GM19239 (cell line): ENCODE data around the gene DPP6.
"Not testable (repeated sequence)": the region's sequence is repeated elsewhere in the genome, so short reads cannot be mapped to it uniquely, and the experiment has no call there.

ENCODE experiments used
- DNase-seq: peaks from one replicate; pipeline ENCODE4 v3.0.0; 2011; ENCODE audit warnings: low spot score; ENCODE audit not compliant: insufficient read length
- FAIRE-seq: peaks from 2 replicates; lab custom pipeline; 2011; peaks lifted over from hg19 to GRCh38; lab: Jason Lieb, UNC

DPP6 gene

DNA sequence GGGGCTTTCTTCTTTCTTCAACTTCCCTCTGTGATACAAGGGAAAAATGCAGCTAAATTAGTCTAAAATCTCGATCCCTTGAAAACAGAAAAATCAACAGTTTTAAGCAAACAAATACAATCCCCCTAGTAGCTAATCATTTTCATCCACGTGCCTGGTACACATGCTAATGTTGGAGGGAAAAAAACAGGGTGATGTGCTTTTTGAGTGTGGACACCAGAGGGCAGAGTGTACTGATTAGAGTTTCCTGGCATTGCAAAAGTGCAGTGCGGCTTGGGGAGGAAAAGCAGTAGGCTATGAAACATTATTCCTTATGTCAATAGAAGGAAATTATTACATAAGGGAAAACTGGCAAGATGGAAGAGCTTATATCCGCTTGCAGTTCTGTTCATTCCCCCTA lies 19.6 kb downstream of the DPP6 start:
- not testable (repeated sequence) for FAIRE-seq, DNase-seq

DNA sequence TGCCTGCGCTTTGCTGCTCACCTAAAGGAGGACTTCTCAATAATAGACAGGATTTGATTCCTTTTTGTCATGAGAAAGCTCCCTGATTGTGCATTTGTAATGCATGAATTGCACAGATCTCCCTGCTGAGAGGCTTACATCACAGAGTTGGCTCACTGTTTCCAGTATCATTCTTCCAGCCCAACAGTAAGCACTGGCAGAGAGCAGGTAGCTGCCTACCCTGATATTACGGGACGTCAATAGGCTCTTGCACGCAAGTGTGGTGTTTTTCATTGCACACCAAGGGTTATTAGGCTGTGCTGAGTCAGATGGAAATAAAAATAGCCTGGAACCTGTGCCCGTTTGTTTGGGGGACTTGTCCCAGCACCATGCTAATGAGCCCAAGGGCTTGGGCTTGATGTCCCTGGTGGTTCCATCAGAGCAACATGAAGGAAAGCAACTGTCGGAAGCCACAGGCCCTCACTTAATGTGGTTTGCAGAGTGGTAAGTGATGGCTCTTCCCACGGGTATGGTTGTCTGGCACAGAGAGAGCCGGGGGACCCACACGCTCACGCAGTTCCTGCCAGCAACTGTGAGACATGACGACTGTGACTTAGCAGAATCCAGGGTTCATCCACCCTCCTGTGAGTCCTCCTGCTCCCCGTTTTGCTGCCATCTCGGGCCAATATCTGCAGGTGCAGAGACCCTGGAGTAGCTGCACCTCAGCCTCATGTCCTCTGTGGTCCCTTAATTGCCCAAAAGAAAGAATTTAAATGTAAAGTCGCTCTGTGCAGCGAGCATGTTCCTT lies 20.4 kb downstream of the DPP6 start:
- not testable (repeated sequence) for FAIRE-seq, DNase-seq

DNA sequence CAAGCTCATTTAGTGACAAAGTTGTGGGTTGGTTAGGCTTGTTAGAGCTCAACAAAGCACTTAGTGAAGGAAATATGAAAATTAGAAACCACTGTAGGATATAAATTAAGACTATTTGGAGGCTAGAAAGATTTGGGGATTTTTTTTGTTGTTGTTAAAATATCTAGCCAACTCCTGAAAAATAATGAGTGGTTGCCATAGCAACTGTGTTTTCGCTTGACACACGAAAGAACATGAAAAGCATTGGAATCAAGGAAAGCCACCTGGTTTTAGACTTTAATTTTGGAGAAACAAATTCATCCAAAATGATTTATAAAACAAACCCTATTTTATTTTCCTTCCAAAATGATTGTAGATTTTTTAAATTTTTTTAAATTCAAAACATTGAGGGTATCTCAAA lies 26.3 kb downstream of the DPP6 start:
- not testable (repeated sequence) for DNase-seq, FAIRE-seq

DNA sequence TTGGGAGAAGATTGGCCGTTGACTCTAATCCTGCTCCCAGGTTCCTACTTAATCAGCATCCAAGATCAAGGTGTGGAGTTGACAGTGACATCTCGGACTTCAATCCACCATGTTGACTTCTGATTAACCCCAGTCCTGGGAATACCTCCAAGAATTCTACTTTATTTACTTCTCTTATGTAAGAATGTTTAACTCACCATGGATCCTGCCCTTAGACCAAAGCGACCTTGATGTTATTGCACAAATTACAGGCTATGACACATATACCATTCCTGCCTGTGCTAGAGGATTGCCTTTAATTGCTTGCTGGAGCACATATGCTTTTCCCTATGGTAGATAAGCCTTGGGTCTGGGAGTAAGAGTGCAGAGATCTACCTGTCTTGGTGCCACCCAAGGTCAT lies 28.1 kb downstream of the DPP6 start:
- FAIRE-seq, DNase-seq: not testable (repeated sequence)

DNA sequence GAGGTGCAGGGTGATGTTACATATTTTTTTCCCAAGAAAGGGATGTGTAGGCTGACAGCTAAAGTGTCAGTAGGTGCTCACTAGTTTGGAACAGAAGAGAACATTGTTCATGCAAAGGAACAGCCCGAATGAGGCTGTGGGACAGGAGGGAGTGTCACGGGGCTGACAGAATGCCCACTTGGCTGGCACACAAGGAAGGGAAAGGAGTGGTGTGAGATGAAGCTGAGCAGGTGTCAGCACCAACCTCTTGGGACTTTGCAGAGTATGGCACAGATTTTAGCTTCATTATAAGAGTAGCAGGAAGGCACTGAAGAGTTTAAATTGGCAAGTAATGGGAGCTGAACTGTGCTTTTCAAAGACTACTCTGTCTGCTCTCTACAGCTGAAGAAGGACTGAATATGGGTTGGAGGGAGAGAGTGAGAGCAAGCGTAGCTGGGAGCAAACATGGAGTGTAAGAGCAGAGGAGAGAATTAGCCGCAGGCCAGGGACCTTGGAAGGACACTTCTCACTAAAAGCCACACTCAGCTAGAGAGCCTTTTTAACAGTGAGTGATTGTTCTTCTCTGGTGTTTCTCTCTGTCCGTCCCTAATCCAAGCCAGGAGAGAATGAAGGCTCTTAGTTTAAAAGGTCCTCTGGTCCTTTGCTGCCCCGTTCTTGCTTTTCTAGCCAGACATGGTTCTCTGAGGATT lies 35.0 kb downstream of the DPP6 start:
- not testable (repeated sequence) for FAIRE-seq, DNase-seq

DNA sequence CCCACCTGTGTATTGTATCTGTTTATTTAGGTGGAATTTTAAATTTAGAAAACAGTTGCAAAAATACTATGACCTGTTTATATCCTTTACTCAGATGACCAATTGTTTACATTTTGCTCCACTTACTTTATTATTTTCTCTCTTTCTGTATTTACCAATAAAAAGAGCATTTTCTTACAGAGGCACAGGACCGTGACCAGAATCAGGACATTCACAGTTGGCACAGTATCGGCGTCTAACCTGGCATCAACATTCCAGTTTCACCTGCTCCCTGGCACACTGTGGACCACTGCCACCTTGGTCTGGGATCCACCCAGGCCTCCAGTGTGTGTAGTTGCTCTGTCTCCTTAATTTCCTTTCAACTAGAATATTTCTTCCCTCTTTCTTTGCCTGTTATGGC lies 39.9 kb downstream of the DPP6 start:
- FAIRE-seq, DNase-seq: not testable (repeated sequence)

DNA sequence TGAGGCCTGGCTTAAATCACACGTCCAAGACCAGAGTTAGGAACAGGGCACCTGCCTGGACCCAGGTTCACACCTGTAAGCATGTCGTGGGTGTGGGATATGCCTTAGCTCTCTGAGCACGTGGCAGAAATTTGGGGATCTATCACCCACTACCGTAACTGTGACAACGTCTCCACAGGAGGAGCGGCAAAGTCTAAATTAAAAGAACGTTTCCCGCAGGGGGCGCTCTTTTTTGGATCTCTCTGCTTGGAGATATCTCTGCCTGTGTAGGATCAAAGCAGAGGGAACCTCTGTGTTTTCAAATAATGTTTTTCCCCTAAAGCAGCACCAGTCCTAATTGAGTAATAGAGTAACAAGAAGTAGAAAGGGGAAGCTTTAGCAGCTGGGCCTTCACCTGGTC lies 43.0 kb downstream of the DPP6 start:
- not testable (repeated sequence) for DNase-seq, FAIRE-seq

DNA sequence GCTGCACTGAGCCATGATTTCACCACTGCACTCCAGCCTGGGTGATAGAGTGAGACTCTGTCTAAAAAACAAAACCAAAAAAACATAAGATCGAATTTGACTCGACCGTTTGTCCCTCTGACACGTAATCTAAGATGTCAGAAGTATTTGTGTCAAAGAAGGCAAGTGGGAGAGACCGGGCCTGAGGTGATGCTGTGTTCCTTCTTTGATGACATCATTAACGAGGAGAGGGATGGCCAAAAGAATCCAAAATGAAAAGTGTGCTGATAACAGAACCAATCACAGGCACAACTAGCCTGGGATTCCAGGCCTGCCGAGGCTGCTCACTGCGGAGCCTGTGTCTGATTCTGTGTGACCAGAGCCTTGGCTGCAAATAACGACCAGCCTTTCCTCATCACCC lies 52.9 kb downstream of the DPP6 start:
- DNase-seq, FAIRE-seq: not testable (repeated sequence)

DNA sequence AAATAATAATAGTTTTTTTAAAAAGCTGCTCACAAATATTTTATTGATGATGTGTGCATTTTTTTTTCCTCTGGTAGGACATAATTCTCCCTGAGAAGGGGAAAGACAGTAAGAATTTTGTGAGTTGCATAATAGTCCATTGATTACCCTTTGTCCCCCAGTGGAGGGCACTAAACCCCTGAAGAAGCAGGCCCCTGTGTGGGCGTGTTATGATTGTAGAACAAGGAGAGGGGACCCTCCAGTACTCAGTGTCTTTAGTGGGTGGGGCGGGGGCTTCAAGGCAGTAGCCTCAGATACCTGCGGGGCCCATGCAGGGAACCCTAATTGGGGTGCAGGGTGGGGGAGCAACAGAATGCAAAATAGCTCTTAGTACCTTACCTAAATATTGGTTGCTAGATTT lies 57.4 kb downstream of the DPP6 start:
- not testable (repeated sequence) for DNase-seq, FAIRE-seq

DNA sequence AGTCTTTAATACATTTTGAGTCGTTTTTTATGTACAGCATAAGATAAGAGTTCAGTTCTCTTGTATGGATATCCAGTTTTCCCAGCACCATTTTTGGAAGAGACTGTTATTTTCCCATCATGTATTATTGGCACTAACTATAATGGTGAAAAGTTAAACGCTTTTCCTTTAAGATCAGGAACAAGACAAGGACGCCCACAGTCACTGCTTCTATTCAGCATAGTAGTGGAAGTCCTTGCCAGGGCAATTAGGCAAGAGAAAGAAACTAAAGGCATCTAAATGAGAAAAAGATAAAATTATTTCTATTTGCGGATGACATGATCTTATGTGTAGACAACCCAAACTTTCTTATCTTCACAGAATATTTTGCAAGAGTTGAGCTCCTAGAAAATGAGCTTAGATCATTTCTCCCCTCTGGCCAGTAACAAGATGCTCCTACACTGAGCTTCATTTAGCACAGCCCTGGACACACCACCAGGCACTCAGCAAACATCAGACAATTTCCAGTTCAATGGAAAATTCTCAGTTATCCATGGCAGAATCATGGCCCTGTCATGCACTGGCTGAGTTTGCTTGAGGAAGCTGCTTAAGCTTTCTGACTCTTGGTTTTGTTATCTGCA lies 61.6 kb downstream of the DPP6 start:
- not testable (repeated sequence) for DNase-seq
- FAIRE-seq = peak; percentile 21

DNA sequence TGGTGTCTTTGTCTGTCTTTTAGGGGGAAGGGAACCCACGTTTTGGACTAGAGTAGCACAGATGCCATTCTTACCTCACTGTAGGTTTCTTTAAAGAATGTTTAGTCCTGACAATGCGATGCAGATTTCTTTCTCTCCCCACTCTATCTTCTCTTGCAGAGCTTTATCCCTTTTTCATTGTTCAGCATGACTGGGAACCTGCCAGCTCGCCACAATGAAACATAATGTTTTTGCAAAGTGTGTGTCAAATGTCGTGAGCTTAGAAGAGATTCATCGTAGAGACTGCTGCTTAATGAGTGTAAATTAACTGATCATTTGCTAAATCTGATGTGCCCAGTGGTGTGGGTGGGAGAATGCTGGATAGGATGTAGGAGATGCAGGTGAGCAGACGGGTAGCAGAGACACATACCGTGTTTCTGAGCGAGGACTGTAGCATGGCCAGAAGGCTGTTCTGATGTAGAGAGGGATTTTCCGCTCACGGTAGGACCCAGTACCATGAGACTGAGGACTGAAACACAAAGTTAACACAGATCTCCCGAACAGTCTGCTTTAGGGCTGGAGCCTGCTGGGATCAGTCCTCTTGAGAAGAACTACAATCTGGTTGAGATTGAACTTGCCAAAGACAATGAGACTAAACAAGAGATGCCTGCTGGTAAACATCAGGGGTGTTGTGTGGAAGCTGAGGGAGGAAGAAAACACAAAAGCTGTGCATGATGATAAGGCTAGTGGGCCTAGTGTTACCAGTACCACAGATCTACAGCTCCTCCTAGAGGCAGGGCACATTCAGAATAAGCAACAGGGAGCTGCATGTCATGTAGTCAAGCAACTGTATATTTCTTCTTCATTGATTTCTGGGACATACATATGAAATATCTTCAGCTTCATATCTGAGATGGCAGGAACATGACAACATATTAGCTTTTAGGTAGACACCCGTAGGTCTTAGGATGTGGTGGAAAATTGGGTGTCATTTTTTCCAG lies 65.5 kb downstream of the DPP6 start:
- not testable (repeated sequence) for DNase-seq, FAIRE-seq

DNA sequence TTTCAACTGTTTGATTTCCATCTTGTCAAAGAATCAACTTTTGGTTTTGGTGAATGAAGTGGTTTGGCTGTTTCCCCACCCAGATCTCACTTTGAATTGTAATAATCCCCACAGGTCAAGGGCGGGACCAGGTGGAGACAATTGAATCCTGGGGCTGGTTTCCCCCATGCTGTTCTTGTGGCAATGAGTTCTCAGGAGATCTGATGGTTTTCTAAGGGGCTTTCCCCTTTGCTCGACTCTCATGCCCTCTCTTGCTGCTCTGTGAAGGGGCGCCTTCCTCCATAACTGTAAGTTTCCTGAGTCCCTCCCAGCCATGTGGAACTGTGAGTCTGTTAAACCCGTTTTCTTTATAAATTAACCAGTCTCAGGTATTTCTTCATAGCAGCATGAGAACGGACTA lies 68.6 kb downstream of the DPP6 start:
- not testable (repeated sequence) for FAIRE-seq, DNase-seq

DNA sequence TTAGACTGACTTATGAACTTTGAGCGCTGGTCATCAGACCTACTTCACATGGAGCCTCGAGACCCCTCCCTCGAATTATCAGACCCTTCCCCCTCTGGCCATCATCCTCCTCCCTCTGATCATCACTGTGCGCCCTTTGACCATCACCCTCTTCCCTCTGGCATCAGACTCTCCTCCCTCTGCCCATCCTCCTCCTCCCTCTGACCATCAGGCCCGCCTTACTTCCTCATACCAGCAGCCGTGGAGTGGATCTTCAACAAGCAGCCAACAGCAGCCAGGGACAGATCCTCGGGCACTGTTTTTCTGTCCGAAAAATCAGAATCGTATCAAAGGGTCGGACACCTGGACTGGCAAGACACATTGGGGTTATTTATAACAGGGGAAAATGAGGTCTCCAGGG lies 70.5 kb downstream of the DPP6 start:
- FAIRE-seq, DNase-seq: not testable (repeated sequence)

DNA sequence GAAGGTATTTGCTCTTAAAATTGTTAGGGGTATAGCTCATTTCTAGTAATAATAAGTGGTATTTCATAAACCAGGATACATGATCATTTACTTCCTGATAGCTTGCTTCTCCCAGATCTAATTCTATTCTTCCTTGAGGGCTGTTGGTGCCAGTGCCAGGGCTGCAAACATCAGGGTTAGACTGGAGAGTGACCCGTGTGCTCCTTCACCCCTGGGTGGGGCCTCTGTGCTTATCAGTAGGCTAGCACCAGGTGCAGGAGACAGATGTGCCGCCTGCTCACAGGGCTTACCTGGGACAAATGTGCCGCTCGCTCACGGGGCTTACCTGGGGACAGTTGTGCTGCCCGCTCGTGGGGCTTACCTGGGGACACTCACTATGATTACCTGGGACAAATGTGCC lies 71.2 kb downstream of the DPP6 start:
- not testable (repeated sequence) for FAIRE-seq, DNase-seq

DNA sequence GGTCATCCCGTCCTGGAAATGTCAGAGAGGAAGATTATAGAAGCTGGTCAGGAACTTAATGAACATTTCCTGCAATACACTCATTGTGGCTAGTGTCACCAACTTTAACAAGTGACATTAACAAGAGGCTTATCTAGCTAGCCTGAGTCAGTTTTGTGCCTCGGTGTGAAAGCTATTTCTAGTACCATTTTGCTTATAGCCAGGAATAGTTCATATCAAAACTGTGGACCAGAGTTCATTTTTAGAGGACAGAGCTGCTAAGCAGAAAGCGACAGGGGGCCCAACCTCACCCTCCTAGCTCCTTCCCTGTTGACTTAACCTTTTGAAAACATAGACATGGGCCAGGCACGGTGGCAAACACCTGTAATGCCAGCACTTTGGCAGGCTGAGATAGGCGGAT lies 76.9 kb downstream of the DPP6 start:
- not testable (repeated sequence) for DNase-seq, FAIRE-seq

DNA sequence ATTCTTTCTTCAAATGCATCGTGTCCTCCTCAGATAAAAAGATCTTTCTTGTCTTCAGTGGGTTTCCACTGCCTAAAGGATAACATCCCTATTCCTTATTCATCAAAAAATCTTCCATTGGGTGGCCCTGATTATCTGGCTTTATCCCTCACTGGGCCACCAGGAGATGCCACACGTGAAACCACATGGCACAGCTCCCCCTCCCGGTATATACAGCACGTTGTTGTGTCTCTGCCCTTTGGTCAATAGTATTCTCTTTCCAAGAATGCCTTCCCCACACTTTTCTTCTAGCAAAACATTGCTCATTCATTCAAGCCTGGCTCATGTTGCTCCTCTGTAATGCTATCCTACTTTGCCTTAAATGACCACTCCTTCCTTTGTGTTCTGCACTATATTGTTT lies 80.4 kb downstream of the DPP6 start:
- FAIRE-seq, DNase-seq: not testable (repeated sequence)

DNA sequence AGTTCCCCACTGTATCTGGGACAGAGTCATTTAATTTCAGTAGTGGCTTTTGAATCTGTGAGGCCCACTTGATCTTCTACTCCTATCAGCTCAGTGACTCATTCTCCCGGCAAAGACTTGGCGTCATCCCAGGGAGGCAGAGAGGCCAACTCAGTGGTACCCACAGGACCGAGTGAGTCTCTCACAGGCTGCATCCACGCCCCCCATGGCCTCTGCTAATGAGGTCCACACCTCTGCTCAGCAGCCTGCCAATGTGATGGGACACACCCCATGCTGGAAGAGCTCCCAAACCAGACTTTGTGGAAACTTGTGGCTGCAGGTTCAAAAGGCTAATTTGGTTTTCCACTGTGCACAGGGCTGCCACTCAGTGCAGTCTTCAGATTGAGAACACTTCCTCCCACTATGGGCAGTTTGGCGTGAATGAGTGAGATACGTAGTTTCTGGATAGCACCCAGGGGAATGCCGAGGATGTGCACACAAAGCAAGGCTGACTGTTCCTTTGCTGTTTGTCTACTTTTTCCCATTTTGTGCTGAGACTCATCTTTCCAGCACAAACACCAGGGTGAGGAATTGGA lies 81.6 kb downstream of the DPP6 start:
- not testable (repeated sequence) for FAIRE-seq, DNase-seq

DNA sequence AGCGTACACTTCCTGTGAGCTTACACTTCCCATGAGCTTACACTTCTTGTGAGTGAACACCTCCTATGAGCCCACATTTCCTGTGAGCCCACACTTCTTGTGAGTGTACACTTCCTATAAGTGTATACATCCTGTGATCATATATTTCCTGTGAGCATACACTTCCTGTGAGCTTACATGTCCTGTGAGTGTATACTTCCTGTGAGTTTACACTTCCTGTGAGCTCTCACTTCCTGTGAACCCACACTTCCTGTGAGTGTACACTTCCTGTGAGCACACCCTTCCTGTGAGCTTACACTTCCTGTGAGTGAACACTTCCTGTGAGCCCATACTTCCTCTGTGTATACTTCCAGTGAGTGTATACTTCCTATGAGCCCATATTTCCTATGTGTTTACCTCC lies 82.5 kb downstream of the DPP6 start:
- FAIRE-seq, DNase-seq: not testable (repeated sequence)

DNA sequence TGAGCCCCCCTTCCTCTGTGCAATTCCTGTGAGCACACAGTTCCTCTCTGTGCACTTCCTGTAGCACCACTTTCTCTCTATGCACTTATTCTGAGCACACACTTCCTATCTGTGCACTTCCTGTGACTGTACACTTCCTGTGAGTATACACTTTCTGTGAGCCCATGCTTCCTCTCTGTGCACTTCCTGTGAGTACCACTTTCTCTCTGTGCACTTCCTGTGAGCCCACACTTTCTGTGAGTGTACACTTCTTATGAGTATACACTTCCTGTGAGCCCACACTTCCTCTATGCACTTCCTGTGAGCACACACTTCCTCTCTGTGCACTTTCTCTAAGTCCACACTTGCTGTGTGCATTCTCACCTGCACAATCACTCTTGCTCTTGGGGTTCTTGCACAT lies 83.4 kb downstream of the DPP6 start:
- FAIRE-seq, DNase-seq: not testable (repeated sequence)
